ENCODE data around the gene C1QTNF2.

GRCh38 chr5:160359816-160360215 lies 10.6 kb downstream of the C1QTNF2 start:
- no peak for TF ChIP-seq EZH2 (IDR thresholded peaks at IDR 0.05)
- no peak for TF ChIP-seq POLR2AphosphoS5 (IDR thresholded peaks at IDR 0.05; ENCODE audit: borderline replicate concordance, low read depth, low read length)
- no peak for TF ChIP-seq FOXP2 (optimal IDR thresholded peaks at IDR 0.05; ENCODE audit: control extremely low read depth, extremely low read length, insufficient read depth)

All from SK-N-MC (cell line).